Measurements from ENCODE around the gene IZUMO4.
"Not testable (repeated sequence)": the region's sequence is repeated elsewhere in the genome, so short reads cannot be mapped to it uniquely, and the experiment has no call there.

The IZUMO4 gene

DNA sequence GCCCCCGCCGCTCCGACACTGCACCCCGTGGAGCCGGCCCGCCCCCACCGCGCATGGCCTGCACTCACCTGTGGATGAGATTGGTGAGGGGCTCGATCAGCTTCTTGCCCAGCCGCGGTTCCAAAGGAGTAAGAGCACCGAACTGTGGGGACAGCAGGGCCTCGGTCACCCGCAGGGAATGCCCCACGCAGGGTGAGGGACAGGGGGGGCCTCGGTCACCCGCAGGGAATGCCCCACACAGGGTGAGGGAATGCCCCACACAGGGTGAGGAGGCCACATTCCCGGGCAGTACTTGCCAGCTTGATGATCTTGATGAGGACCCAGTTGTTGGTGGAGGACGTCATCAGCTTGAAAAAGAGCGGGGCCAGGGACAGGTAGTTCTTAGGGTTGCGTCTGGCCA lies 32.3 kb downstream of the IZUMO4 start:
- no peak for DNase-seq

DNA sequence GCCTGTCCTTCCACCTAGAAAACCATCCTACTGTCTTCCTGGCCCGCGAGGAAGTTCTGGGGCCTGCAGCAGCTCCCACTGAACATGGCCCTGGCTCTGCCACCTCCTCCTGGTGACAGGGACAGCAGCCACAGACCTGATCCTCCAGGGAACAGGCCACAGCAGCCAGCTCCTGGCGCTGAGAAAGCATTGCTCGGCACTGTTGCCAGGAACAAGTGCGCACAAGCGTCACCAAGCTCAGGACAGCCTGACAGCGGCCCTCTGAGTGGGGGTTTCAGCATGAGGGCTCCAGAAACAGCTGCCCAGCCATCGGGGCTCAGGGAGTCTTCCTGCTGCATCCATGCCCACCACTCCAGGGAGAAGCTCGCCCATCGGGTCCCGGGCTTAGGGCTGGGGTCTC lies 32.8 kb downstream of the IZUMO4 start:
- DNase-seq, result no peak

DNA sequence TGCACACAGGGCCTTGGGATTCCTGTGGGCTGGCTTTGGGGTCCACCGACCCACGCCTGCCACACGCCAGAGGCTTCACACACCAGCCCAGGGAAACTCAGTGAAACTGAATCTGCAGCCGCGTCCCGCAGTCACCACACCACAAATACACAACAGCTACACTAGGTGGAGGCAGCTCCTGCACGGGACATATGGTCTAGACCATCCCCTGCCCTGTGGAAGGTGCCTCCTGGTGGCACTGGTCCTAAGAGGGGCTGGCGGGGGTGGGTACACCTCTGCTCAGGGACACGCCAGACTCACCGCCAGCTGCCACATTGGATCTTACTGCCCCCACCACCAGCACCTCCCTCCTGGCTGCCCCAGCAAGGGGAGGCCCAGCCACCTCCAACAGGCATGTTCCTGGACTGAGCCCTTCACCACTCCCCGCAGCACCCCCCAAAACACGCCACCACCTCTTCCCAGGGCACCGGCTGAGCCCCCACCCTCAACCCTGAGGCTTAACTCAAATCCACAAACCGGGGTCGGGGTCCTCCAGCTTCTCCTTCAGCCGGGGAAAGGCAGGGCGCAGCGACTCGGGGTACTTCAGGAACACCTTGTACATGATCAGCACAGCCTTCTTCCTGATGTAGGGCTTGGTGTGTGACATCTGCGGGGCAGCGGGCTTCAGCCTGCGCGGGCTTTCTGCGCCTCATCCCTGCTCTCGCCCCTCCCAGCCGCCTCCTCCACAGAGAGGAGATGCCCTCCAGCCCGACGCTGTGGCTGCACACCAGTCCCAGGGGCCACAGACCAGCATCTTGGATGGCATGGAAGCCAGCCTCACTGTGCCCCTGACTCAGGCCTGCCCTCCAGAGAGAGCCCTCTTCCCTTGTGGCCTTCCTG lies 33.4 kb downstream of the IZUMO4 start:
- no peak for DNase-seq

- DNase-seq, result not testable (repeated sequence)
Observed at GRCh38 chr19:2131012-2131975, 34.6 kb downstream of the IZUMO4 start.

DNA sequence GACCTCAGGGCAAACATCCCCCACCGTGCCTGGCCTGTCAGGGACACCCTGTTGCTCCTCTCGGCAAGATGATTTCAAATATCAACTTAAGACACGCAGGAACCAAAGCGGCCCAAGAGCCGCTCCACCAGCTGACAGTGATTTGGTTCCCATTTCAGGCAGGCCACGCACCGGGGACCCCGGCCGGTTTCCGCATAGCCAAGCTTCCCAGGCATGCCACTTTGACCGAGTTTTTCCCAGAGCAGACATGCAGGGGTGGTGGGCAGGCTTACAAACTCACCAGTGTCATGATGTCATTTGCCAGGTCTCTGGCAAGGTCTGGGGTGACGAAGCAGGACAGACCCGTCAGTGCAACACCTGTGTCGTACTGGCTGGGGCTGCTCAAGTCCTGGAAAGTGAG lies 35.5 kb downstream of the IZUMO4 start:
- DNase-seq, result no peak

- no peak for DNase-seq
Observed at GRCh38 chr19:2132731-2133490, 36.2 kb downstream of the IZUMO4 start.

DNA sequence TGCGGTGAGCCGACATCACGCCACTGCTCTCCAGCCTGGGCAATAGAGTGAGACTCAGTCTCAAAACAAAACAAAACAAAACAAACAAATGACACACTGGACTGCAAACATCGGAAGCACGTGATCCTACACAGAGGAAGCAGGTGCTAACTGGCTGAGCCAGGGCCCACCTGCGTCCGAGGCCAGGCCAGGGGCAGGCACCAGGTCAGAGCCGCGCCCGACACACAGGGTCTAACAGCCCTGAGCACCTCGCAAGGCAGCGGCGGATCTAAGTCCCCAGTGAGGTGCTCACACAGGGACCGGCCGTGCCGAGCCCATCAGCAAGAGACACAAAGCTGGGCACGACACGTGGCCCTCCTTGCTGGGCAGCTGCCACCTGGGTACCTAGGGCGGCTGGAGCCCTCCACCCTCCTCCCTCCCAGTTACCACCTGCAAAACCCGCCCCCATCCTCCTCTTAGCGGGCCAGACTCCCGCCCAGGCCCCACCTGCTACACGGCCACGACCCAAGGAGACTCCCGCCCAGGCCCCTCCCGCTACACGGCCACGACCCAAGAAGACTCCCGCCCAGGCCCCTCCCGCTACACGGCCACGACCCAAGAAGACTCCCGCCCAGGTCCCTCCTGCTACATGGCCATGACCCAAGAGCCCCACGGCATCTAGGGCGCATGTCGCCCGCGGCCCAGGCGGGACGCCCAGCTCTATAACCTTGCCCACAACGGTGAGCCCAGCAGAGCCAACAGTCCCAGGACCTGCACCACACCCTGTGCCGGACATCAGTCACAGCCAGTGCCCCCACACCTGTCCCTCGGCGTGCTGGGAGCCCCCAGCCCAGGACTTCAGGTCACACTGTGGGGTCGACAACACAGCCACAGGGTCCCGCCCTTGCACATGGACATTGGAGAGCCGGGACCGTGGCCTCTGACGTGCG lies 39.0 kb downstream of the IZUMO4 start:
- DNase-seq, result no peak

- no peak for DNase-seq
Observed at GRCh38 chr19:2136796-2137195, 40.1 kb downstream of the IZUMO4 start.

DNA sequence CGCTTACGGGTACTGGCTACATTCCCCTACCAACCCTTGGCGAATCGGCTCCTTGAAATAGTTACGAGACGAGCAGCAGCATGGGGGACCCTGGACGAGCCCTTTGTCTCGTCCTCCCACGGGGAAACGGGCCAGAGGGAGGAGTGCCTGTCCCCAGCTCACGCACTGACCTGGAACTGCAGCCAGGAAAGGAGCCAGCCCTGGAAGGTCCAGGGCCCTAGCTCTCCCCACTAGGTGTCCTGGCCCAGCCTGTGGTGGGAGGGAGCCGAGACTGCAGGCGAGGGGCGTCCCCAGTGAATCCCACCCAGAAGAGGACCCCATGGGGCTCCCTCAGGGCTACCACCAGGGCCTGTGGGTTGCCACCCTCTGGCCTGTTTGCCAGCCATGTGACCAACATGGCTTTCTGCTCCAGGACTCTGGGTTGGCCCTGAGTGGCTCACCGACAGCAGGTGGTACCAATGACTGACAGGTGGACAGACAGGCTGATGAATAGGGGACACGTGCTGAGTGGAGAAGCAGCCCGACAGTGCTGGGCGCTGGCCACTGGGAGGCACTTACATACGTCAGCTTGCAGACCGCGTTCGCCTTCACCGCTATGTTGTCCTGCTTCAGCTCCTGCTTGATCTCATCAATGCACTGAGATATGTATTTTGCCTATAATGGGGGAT lies 41.5 kb downstream of the IZUMO4 start:
- no peak for DNase-seq

- no peak for DNase-seq
Observed at GRCh38 chr19:2139385-2140137, 42.8 kb downstream of the IZUMO4 start.

DNA sequence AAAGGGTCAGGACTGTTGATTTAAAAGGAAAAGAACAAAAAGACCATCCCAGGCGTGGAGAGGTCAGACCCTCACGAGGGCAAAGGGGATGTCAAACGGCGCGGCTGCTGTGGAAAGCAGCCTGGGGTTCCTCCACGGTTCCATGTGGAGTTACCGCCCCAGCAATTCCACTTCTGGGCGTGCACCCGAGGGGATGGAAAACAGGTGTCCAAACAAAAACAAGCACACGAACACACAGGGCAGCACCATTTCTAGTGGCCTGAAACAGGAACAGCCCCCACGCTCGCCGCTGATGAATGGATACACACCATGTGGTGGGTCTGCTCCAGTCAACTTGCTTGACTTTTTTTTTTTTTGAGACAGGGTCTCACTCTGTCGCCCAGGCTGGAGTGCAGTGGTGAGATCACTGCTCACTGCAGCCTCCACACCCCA lies 43.4 kb downstream of the IZUMO4 start:
- DNase-seq, result no peak

GRCh38 chr19:2142173-2142829 lies 45.6 kb downstream of the IZUMO4 start:
- DNase-seq, result no peak

- no peak for DNase-seq
Observed at GRCh38 chr19:2144190-2144589, 47.5 kb downstream of the IZUMO4 start.

DNA sequence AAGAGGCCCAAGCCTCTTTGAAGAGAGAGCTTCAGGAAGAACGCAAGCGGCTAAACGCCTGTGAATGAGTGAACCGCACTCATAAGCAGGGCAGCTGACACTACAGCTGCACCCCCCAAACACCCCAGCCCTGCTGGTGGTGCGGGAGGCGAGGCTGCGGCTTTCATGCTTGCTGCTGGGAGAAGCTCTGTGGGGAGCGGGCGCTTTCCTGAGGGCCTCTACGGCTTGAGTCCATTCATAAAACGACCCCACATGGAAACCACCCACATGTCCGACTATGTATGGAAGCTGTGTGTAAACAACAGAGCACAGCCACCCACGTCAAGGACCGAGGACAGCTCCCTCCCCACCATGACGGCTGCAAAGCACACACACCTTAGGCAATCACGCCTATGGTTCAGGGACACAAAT lies 49.1 kb downstream of the IZUMO4 start:
- DNase-seq, result no peak

DNA sequence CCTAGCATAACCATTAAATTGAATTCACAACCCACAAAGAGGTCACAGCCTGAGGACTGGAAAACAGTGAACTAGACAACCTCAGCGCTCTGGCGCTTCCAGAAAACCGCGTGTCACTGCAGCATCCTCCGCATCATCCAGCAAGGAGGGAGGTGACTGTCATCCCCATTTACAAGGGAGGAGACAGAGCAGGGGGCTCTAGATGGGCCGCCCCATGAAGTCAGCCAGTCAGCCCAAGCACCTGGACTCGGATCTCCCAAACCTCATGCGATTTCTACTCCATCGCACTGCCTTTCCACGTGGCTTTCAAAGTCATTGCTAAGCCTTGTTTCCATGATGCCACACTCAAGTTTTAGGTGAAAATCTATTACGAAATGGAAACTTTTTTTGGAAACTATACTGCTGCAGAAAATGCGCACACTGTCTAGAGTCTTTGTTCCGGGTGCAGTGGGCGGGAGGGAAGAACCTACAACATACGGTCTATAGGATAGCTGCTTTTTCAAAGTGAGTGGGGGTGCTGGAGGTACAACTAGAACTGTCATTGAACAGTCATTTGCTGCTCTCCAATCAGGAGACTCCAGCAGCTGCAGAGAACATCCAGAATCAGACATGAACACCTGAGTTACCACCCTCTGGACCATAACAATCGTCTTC lies 51.9 kb downstream of the IZUMO4 start:
- no peak for DNase-seq
